Spleen (tissue), 7 donors: ENCODE measurements around the gene RABEPK.

Experiments
- POLR2A ChIP-seq, 3 donors: fragments of 450-650 bp; IDR thresholded peaks; one replicate each; pipeline ENCODE4 v1.5.1; 2017; ENCODE audit warnings: antibody characterized with exemption in 3 of 3, mild to moderate bottlenecking in 1 of 3
- TF ChIP-seq, protein P1 (sequence below), 11 experiments: fragments of 200-600 bp in 7 of 11; fragments of 450-650 bp in 4 of 11; sonication (generic) in 4 of 11; IDR thresholded peaks in 8 of 11; conservative IDR thresholded peaks in 3 of 11; 1 replicate in 7 of 11; 2 replicates in 4 of 11; pipeline versions ENCODE4 v1.4.0 to v1.8.0; 2016 to 2021; ENCODE audit warnings: antibody characterized with exemption in 11 of 11, inconsistent platforms in 4 of 11, mild to moderate bottlenecking in 1 of 11
- donor health status: DM: no; HTN: no; CAD: no; lungs with moderate emphysema.
- donor health status: DM: no; HTN: no; CAD: no.
- donor health status: DM: no; HTN: no; CAD: no.

DNA sequence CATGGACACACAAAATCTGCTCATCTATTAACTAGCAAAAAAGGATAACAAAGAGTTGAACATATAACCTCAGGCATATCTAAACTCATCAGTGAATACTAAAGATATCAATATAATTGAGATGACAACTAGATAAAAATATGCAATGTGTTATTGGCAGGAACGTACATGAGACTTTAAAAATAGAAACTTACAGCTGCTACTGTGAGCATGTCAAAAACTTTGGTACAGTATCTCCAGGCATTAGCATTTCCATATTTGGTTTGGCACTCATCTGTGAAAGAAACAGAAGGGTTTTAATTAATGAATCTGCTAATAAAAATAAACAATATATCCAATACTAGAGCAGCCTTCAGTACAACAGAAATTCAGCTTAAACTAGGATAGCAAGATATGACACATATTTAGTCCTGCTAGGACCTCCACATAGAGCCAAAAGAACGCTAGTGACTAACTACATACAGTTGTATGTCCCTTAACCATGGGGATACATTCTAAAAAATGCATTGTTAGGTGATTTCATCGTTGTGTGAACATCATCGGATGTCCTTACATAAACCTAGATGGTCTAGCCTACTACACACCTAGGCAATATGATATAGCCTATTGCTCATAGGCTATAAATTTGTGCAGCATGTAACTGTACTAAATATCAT, 46.5 kb upstream of the RABEPK start:
- no peak for TF ChIP-seq POLR2A (IDR thresholded peaks at IDR 0.05)
- TF ChIP-seq, protein P1, sequence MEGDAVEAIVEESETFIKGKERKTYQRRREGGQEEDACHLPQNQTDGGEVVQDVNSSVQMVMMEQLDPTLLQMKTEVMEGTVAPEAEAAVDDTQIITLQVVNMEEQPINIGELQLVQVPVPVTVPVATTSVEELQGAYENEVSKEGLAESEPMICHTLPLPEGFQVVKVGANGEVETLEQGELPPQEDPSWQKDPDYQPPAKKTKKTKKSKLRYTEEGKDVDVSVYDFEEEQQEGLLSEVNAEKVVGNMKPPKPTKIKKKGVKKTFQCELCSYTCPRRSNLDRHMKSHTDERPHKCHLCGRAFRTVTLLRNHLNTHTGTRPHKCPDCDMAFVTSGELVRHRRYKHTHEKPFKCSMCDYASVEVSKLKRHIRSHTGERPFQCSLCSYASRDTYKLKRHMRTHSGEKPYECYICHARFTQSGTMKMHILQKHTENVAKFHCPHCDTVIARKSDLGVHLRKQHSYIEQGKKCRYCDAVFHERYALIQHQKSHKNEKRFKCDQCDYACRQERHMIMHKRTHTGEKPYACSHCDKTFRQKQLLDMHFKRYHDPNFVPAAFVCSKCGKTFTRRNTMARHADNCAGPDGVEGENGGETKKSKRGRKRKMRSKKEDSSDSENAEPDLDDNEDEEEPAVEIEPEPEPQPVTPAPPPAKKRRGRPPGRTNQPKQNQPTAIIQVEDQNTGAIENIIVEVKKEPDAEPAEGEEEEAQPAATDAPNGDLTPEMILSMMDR (IDR thresholded peaks at IDR 0.05 in 8 of 11, conservative IDR thresholded peaks at IDR 0.05 in 3 of 11) = no peak
